Tongue (tissue), 2 donors: ENCODE data around the gene MYO10. TPM values are rescaled to one million over a fixed set of nuclear protein-coding genes. Genes with fewer than 3 reads are reported as not detected.
"Not testable (repeated sequence)": the region's sequence is repeated elsewhere in the genome, so short reads cannot be mapped to it uniquely, and the experiment has no call there.

ENCODE experiments used
- DNase-seq: peaks from one replicate; pipeline ENCODE4 v3.0.0-alpha.2; 2015
- total RNA-seq: library from RNA; depleted of rRNA; stranded (reverse); fragments of >200 nt; gene quantifications from one replicate; pipeline ENCODE4 v1.2.3, GENCODE V29; 2014

The MYO10 gene
- total RNA-seq, 1 donor from 2014 or later, result 27.1 TPM

DNA sequence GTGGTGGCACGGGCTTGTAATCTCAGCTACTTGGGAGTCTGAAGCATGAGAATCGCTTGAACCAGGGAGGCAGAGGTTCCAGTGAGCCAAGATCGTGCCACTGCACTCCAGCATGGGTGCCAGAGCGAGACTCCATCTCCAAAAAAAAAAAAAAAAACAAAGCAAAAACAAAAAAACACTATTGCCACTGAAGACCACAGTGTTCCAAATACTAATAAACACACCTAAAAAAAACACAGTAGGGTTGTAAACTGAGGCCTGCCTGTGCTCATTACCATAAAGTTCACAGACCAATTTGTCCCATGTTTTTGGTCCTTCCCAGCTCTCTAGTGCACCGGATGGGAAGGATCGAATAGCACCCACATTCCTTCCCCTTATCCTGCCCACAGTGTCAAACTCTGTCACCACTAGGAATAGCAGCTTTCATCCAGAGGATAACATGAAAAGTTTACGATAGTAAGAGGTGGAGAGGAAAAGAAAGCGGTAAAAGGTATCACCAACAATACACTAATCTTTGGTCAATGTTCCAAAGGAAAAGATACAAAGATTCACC lies 49.2 kb downstream of the MYO10 start:
- no peak for DNase-seq

DNA sequence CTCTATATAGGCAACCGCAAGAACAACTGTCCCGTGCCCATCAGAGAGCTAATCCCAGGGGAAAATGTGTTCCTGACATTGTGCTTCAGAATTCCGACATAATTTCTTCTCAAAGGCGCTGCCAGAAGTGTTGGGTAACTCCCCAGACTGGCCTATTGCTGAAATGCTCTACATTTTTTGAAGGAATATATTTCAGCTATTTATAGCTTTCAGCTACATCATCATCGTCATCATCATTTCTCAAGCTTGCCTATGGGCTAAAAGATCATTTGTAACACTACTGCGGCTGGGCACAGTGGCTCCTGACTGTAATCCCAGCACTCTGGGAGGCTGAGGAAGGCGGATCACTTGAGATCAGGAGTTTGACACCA lies 49.7 kb downstream of the MYO10 start:
- DNase-seq, result peak; percentile 61

DNA sequence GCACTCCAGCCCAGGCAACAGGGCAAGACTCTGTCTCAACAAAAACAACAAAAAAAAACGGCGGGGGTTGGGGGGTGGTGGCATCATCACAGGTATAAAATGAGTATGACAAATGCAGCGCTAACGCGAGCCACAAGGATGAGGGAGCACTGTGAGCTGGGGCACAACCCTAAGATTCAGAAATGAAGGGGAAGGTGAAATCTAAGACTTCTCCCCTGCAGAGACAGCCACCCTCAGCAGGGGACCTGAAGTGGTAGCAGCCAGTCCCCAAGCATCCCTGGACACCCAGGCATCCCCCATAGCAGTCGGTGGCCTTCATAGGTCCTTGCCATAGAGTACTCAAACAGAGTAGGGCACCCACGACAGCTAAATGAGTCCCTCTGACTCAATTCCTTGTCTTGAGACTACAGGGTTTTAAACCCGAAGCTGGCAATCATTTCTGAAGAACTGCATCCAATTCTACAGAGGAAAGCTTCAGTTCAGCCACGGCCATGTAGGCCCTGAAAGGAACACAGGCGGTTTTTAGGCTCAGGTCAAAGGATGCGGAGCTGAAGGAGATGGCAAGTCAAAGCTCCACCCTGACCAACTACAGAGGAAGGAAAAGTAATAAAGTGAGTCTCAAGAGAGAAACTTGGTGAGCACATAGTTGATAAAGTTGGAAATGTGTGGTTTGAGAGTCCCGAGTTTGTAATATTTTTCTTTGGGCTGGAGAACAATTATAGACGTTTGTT lies 50.3 kb downstream of the MYO10 start:
- DNase-seq, result no peak

DNA sequence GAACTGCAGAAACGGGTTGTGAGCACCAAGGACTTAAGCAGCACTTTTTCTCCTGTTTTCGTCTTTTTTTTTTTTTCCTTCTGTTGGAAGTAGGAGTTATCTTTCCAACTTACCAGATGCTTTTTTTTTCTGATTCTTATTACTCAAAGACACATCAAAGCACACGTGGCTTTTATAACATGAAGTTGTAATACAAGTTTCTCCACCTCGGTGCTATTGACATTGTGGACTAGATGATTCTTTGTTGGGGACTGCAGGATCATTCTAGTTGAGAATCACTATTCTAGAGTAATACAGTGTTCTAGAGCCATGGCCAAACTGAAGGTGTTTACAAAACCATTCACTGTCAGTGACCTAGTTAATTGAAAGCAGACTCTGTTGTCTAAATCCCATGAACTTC lies 51.5 kb downstream of the MYO10 start:
- DNase-seq, result peak; percentile 42

DNA sequence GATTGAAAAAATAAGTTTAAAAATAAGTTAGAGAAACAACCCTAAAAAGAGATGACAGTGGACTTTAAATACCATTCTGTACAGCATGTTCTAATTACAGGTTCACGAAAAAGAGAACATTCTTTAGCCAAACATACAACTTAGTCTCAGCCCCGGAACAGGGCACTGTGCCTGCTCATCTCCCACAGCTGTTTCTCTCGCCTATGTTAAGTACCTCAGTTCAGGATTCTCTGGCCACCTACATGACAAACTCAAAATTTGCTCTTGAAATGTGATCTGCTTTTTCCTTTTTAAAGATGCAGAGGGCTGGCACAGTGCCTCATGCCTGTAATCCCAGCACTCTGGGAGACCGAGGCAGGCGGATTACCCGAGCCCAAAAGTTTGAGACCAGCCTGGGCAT lies 52.3 kb downstream of the MYO10 start:
- peak; percentile 58 for DNase-seq

DNA sequence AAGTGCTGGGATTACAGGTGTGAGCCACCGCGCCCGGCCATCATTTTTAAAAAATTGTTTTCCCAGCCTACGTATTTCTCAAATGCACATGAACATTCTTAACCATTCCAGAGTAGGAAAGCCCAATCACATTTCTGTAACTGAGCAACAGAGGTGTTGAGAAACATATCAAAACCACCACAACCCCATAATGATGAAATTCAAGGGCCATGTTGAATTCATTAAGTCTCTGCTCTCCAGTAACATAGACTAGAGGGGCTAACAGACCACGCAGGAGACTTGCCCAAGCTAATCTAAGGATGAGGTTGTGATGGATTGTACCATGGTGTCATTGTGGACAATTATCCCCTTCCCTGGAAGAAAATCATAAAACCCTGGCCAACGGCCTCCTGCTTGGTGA lies 52.9 kb downstream of the MYO10 start:
- no peak for DNase-seq

DNA sequence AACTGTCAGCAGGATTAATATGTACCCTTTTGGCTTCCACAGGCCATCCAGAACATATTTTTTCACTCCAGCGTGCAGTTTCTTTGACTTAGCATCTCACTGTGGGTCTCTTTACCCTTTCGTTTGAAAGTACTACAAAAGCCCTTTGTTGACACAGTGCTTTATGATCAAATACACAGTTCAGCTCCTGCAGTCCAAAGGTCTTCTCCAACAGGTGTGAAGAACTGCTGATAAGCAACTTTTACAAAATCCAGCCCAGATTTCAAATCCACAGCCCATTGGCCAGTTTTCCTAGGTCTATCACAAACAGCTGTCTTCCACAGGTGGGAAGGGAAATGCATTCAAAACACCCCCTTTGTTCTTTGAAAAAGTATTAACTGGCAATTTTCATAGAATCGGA lies 54.8 kb downstream of the MYO10 start:
- DNase-seq, result no peak

DNA sequence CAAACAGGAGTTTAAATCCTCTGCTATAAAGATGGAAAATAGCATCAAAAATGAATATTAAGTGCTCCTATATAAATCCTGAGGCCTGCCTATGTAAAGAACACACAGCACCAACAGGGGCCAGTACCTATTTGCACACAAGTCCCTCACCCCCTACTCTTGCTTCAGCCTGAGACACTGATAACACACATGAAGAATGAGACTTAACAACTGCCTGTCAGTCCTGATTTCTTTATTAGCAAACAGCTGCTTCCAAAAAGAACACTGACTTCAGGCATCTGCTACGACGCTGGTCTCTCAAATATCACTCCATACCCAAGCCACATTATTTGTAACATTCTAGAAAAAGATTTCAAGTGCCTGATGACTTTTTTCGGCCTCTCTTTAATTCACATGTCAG lies 55.5 kb downstream of the MYO10 start:
- peak; percentile 81 for DNase-seq

DNA sequence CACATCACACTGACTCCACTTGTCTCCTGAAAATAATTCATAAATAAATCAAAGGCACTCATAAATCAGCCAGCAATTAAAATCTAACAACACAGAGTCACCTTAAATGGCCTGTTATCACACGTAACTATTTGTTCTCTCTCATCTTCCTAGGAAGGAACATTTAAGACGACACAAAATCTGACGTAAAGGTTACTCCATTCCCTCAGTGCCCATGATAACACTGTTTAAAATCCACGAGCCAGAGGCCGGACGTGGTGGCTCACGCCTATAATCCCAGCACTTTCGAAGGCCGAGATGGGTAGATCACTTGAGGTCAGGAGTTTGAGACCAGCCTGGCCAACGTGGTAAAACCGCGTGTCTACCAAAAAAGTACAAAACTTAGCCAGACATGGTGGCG lies 56.4 kb downstream of the MYO10 start:
- DNase-seq, result no peak

DNA sequence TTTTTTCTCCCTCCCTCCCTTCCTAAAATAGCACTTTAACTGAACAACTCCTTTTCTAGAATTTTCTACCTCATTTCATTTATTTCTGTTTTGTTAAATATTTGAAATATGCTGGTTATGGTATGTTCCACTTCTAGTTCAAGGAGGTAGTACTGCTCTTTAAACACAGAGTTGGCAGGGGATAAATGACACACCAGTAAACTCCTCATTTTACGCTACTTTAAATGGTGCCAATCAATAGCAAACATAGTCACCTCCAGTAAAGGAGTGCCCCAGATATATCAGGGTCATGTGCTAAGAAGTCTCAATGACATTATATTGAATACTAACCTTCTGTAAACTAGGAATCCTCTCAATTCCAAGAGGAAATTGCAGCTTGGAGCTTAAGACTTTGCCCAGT lies 56.9 kb downstream of the MYO10 start:
- no peak for DNase-seq

DNA sequence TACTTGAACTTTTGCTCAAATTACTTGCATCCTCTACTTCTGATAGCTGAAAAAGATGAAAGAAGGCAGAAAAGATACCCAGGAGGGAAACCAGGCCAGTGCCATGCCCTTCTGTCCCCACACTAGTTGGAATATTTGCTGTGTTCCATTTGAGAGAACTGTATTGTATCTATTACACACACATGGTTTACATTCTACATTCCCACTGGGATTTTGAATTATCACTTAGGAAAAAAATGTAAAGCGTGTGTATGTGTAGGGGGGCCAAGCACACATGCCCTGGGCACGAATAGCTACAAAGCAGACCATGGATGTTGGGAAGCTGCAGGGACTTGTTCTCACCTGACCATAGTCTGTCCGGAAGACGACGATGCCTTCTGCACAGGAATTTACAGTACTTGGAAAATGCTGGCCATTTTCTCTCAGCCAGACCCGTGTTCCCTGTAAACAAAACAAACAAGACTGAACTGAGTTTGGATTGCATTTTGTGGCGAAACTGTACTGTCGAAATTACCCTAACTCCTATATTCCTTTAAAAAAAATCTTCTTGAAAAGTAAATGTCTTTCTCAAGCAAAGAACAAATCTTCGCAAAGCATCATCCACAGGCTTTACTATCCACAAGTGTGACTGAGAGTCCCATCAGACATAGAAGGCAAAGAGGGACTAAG lies 58.7 kb downstream of the MYO10 start:
- no peak for DNase-seq

DNA sequence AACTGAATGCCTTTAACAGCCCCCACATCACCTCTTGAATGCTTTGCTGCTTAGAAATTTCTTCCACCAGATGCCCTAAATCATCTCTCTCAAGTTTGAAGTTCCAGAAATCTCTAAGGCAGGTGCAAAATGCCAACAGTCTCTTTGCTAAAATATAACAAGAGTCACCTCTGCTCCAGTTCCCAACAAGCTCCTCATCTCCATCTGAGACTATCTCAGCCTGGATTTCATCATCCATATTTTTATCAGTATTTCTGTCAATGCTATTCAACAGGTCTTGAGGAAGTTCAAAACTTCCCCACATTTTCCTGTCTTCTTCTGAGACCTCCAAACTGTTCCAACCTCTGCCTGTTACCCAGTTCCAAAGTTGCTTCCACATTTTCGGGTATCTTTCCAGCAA lies 61.7 kb downstream of the MYO10 start:
- DNase-seq, result not testable (repeated sequence)

DNA sequence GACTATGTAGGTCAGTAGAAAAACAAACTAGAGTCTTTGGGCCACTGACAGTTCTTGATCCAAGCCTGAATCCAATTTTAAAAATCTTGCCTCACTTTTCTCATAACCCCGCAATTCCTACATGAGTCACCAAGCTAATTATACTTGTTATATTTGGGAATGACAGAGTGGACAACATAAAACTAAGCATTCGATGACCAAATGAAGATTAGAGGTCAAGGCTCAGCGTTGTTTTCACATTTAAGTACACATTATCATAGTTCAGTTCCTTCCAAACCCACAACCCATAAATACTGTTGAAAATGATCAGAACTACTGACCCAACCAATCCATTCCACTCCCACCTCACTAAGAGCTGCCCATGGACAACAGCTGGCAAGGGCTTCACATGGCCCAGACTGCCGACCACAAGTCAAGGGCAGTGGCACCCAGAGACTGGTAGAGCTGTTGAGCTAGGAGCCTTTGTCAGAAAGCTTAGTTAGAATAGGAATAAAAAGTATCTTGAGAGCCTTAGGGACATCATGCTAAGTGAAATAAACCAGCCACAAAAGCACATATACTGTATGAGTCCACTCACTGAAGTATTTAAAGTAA lies 64.2 kb downstream of the MYO10 start:
- DNase-seq, result no peak

DNA sequence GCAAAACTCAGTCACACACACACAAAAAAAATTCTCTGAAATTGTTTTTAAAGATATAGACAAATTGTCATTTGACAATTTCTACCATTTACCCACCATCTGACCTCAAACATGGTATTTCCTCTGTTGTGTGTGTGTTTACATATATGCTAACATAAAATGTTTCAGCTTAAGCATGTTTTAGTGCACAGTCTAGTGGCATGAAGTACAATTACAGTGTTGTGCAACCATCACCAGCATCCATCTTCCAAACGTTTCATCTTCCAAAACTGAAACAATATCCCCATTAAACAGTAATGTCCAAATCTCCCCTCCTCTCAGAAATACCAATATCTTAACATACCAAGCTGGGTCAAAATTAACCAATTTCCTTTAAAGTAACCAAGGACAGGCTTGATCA lies 65.2 kb downstream of the MYO10 start:
- DNase-seq, result no peak

DNA sequence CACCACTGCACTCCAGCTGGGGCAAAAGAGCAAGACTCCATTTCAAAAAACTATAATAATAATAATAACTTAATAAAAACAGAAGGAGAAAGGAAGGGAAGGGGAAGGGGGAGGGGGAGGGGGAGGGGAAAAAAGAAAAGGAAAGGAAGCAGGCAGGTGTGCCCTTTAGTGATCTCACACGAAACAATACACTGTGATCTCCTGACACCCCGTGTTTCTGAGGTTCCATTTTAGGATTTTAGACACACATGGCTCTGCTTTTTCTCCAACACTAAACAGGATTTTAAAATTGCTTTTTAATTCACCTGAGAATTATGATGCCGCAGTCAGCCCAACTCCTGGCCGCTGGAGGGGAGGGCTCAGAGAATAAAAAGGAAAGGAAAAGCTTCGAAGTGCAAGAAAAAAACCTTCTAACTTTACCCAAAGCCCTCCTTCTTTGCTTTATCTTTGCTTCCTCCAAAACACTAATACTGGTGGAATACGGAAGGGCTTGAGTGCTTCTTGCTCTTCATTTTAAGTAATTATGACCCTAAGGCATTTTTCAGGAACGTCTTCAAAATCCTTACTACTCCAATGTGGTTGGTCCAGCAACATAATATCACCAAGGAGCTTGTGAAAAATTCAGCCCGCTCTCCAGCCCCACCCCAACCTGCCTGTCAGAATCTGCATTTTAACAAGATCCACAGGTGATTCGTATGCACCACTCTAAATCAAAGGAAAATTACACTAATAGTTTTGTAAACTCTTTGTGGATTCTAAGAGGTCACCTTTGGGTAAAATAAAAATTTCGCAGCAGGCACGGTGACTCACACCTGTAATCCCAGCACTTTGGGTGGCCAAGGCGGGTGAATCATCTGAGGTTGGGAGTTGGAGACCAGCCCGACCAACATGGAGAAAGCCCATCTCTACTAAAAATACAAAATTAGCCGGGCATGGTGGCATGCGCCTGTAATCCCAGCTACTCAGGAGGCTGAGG lies 66.0 kb downstream of the MYO10 start:
- no peak for DNase-seq

DNA sequence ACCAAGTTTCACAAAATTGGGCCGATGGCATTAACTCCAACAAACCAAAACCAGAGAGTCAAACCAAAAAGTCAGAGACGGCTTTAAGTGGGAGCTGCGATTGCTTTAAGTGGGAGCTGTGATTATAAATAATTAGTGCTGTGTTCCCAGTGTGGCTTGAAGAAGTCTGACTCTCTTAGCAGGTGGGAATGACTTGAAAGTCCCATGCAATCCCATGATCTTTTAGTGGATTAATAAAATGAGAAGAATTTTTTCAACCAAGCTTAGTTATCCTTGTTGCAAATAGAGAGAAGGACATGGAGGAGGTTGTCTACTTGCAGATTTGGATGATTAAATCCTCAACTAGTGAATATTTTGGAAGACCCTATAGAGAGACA lies 68.5 kb downstream of the MYO10 start:
- no peak for DNase-seq

DNA sequence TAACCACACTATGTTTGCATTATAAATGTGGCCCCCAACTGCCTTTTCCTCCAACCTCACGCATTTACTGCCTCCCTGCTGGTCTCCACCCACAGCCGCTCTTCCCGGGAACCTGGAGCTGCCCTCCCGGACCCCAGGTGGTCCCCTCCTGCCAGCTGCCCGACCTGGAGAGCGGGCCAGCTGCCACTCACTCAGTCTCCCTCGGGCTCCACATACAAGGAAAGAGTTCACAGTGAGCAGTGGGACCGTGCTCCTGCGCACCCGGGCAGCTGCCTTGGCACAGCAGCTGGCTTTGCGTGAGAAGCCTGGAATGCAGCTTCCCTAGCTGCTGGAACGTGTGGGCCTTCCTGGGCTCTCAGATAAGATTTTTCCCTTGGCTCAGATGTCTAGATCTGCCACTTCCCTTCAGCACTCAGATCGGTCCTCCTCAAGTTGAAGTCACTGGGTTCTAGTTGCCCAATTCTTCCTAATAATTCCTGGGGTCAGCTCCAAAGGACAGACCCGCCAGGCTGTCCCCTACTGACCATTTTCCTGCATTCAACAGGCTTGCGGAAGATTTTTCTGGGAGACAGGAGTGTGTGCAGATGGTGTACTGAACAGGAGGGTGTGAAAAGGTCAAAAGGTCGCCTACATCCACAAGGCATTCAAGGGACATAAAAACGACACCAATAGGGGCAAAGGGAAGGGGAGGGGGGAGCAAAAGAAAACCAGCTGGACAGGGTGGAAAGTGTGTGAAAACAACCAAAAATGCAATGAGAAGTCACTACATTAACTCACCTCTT lies 69.1 kb downstream of the MYO10 start:
- peak; percentile 89 for DNase-seq

DNA sequence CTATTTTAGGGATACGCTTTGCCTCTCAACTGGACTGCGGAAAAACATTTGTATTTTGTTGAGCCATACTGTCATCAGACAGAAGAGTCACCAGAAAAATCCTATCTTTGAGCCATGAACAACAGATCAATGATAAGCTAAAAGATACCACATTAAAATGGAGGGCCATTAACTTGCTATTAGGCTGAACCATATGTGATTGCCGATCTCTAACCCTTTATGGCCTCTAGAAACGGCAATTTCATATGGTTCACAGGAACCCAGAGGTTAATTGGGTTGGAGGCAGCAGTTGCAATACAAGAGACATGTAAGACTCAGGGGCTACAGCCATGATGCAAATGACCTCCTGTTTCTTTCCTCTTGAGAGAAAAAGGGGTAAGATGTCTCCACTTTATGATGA lies 69.8 kb downstream of the MYO10 start:
- DNase-seq, result no peak

DNA sequence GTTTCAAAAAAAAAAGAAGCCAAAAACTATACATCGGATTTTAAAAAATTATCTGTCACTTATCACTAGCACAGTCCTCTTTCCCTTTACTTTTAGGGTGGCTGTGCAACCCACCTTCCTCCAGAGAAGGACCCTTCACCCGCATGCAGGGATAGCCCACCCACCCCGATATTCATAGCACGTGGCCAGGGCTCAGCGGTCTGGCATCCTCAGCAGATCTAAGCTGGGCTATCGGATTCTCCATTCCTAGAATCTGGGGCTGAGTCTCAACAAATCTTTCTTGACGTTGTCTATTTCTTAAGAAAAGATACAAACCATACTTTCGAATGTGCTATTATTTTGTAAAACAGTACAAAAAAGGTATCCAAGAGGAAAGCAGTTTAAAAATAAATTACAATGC lies 70.9 kb downstream of the MYO10 start:
- peak; percentile 61 for DNase-seq

DNA sequence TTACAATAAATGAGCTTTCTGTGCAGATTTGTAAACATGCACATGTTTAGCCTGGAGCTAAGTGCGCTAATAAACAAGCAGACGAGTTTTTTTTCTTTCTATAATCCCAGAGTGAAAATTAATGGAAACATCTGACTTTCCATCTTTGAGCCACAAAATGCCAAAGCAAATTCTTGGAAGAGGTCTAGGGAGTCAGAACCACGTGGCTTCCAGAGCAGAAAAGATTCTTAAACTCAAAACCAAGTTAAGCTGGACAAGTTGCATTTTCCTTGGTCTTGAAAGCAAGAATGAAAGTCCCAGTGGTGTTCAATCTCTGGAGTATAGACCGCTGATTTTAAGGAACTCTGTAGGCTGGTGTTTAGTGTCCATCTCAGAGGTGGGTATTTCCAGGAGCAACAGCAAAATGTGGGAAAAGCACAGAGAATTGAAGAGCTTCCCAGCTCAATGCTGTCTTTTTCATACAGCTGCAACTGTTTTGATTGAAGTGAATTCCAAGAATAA lies 71.4 kb downstream of the MYO10 start:
- peak; percentile 71 for DNase-seq

DNA sequence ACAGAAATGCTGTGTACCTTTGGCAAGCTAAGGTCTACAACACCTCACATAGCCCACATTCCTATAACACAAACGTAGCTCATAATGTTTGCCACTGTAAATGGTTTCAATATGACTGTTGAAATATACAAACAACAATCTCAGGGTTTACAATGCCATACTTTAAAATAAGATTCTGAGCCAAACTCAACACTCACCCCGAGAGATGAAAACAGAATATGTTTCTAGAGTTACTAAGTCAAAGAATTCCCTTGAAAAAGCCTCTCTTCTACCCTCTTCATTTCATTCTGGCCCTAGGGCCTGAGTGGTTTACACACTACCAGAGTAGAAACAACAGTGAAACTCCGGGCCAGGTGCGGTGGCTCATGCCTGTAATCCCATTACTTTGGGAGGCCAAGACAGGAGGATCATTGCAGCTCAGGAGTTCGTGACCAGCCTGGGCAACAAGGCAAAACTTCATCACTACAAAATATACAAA lies 72.6 kb downstream of the MYO10 start:
- no peak for DNase-seq
